Stimulated activated CD4-positive, alpha-beta T cell treated with anti-CD3 and anti-CD28 coated beads, Interleukin-4, amount 100 ng/mL, for 1 hour (primary cell): Measurements from ENCODE around the gene COMMD6.

Experiments used
- DNase-seq: peaks from one replicate; pipeline ENCODE4 v3.0.0-alpha.2; 2020

The COMMD6 gene

GRCh38 chr13:75521956-75522355, 15.7 kb downstream of the COMMD6 start:
- no peak for DNase-seq

GRCh38 chr13:75518439-75519088, 19.1 kb downstream of the COMMD6 start:
- DNase-seq = no peak

GRCh38 chr13:75514080-75514995, 23.3 kb downstream of the COMMD6 start:
- DNase-seq = no peak

GRCh38 chr13:75513271-75513670, 24.4 kb downstream of the COMMD6 start:
- no peak for DNase-seq

- no peak for DNase-seq
Measured at GRCh38 chr13:75512253-75512652, 25.4 kb downstream of the COMMD6 start.

GRCh38 chr13:75511051-75511625, 26.5 kb downstream of the COMMD6 start:
- no peak for DNase-seq

- no peak for DNase-seq
Measured at GRCh38 chr13:75508002-75508548, 29.6 kb downstream of the COMMD6 start.

GRCh38 chr13:75507027-75508001, 30.3 kb downstream of the COMMD6 start:
- DNase-seq = no peak

- DNase-seq = no peak
Measured at GRCh38 chr13:75506018-75506417, 31.6 kb downstream of the COMMD6 start.

GRCh38 chr13:75505327-75505726, 32.3 kb downstream of the COMMD6 start:
- DNase-seq = no peak

GRCh38 chr13:75495938-75496337, 41.7 kb downstream of the COMMD6 start:
- no peak for DNase-seq

- no peak for DNase-seq
Measured at GRCh38 chr13:75494491-75494890, 43.1 kb downstream of the COMMD6 start.

GRCh38 chr13:75493156-75493555, 44.5 kb downstream of the COMMD6 start:
- DNase-seq = no peak

- DNase-seq = no peak
Measured at GRCh38 chr13:75492389-75492788, 45.3 kb downstream of the COMMD6 start.

- no peak for DNase-seq
Measured at GRCh38 chr13:75491376-75491775, 46.3 kb downstream of the COMMD6 start.

GRCh38 chr13:75489502-75490263, 48.0 kb downstream of the COMMD6 start:
- DNase-seq = no peak

- no peak for DNase-seq
Measured at GRCh38 chr13:75486146-75487062, 51.2 kb downstream of the COMMD6 start.

- no peak for DNase-seq
Measured at GRCh38 chr13:75485286-75486062, 52.2 kb downstream of the COMMD6 start.

- no peak for DNase-seq
Measured at GRCh38 chr13:75482820-75483079, 54.9 kb downstream of the COMMD6 start.
